Glomerular endothelial cell (primary cell): ENCODE data around the gene GIMAP5. TPM values are rescaled to one million over a fixed set of nuclear protein-coding genes. Genes with fewer than 3 reads are reported as not detected.

Experiments
- DNase-seq: peaks from one replicate; pipeline ENCODE4 v3.0.0-alpha.2; 2011; ENCODE audit warnings: low read depth, low spot score; ENCODE audit errors: extremely low read depth
- total RNA-seq: library from RNA; depleted of rRNA; stranded (reverse); fragments of >200 nt; gene quantifications from 2 replicates; pipeline ENCODE4 v1.2.3, GENCODE V29; 2015

The GIMAP5 gene
- 27.1 and 28.6 TPM in 2 replicates for total RNA-seq

- no peak for DNase-seq
Observed at GRCh38 chr7:150737265-150738055, at the start of gene GIMAP5. Gene GIMAP5, plus strand, starts transcription at chr7:150737418. Its CDS starts 3,467 bp downstream, at chr7:150740885.

DNA sequence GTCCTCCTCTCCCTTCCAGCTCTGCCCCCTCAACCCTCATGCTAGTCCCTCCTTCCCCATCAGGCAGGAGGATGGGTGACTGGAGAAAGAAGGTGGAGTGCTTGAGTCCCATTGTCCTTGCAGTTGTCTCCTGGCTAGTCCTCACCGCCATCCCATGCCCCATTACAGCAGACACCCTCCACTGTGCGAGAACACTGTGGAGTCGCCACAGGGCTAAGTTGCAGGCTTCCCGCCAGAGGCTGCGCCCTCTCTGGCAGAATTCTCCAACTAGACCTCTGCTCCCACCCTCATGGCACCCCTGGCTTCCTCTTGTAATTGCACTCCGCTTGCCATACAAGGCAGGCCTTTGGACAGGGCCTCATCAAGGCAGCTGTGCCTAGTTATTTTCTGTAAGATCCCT lies 48.6 kb upstream of the GIMAP5 start:
- DNase-seq: no peak

DNA sequence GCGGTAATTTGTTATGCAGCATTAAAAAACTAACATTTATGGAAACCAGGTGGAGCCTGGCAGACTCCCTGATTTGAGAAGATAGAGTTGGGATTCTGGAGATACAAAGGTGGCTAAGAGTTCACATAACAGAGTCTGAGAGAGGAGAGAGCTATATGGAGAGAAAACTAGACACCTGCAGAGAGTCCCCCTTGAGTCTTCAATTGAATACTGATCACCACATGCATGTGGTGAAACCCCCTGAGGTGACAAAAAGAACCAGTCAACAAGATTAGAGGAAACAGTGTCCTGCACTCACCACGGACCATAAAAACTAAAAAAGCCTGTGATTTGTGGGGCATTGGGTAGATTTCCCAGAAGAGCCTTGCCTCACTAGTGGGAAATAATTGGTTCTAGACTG lies 41.6 kb upstream of the GIMAP5 start:
- no peak for DNase-seq

DNA sequence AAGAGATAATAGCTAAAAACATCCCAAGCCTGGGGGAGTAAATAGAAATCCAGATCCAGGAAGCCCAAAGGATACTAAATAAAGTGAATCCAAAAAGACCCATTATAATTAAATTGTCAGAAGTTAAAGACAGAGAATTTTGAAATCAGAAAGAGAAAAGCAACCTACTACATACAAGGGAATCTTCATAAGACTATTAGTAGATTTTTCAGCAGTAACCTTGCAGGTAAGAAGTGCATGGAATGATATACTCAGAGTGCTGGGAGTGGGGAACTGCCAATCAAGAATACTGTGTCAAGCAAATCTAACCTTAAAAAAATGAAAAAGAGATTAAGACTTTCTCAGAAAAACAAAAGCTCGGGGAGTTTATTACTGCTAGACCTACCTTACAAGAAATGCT lies 34.0 kb upstream of the GIMAP5 start:
- DNase-seq: no peak

GRCh38 chr7:150715293-150715692 lies 21.9 kb upstream of the GIMAP5 start:
- no peak for DNase-seq

DNA sequence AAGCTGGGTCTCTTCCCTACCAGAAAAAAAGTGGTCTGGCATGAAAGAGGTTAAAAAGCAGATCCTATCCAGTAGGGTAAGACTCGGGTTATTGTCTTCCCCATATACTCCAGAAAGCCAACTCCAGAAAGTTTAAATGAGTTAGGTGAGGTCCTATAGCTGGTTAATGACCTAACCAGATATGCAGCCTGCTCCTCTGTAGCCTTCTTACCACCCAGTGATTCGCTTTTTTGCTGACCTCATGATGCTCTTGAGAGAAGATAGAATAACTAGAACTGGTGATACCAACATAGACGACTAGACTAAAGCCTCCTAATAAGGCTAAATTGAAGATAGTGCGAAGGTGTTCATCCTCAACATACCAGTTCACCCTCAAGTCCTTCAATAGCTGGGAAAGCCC lies 21.5 kb upstream of the GIMAP5 start:
- no peak for DNase-seq

DNA sequence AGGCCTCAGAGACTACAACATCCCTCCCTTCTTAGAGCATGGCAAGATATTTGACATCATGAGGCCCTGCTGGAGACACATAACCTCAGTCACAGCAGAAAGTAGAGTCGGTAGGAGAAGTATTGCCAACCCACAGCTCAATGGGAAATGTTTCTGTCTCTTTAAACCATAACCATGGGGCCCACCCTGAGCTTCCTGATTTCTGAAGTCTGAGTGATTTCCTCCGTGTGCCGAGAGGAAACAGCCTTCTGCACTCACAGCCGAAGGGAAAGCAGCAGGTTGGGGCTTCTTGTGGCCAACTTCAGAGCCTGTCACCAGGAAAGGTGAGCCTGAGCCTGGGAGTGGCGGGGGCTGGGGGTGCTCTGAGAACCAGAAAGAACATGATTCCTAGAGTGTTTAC lies 20.9 kb upstream of the GIMAP5 start, which contains the start of gene GIMAP1:
Gene GIMAP1, plus strand, starts transcription at position 246 of the 400 bp plus-strand sequence. CDS start 2,435 bp downstream, outside the sequence.
- no peak for DNase-seq

GRCh38 chr7:150716939-150717338 lies 20.3 kb upstream of the GIMAP5 start:
- DNase-seq: no peak

GRCh38 chr7:150717814-150718420 lies 19.3 kb upstream of the GIMAP5 start:
- no peak for DNase-seq

DNA sequence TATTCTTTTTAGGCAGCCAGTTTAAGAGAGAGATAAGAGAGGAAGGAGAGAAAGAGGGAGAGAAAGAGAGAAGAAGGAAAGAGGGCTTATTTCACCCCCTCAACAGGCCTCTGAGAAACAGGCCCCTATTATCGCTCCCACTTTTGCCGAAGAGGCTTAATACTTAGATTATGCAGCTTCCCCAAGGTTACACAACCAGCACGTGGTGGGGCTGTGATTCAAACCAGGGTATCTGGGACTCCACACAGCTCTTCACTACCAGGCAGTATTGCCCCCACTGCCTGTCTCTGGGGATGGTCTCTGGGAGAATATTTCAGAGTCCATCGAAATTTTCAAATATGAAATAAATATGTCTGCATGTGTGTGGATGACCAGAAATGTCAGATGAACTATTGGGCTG lies 17.8 kb upstream of the GIMAP5 start:
- DNase-seq: no peak

GRCh38 chr7:150719960-150720891 lies 17.0 kb upstream of the GIMAP5 start:
- DNase-seq: no peak

GRCh38 chr7:150721970-150722373 lies 15.2 kb upstream of the GIMAP5 start:
- DNase-seq: no peak

DNA sequence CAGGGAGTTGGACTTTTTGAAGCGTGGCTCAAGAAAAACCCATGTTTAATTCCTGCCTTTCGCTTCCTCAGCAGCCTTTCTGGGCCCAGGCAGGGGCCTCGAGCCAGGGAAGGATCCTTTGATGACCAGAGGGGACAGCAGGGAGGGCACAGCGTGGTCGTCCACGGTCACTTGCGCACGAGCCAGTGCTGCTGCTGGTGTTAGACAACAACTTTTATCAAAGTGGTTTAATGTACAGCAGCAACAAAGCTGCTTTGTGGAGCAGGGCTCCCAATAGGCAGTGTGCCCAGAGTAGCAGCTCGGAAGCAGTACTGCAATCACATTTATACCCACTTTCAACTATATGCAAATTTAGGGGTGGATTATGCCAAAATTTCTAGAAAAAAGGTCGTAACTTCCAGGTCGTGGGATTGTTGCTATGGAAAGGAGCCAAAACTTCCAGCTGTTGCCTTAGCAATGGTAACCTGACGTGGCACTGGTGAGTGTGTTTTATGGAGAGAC lies 14.7 kb upstream of the GIMAP5 start:
- no peak for DNase-seq

- no peak for DNase-seq
Observed at GRCh38 chr7:150723467-150723866, 13.8 kb upstream of the GIMAP5 start.

DNA sequence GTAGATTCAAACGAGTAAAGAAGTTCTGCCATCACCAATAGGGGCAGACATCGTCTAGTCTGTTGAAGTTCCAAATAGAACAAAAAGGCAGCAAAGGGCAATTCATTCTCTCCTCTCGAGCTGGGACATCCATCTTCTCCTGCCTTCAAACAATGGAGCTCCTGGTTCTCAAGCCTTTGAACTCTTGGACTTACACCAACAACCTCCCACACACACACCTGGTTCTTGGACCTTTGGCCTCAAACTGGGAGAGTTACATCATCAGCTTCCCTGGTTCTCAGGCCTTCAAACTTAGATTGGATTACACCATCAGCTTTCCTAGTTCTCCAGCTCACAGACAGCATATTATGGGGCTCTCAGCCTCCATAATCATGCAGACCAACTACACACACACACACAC lies 9.8 kb upstream of the GIMAP5 start:
- no peak for DNase-seq

GRCh38 chr7:150728011-150728410 lies 9.2 kb upstream of the GIMAP5 start:
- no peak for DNase-seq

GRCh38 chr7:150728609-150729008 lies 8.6 kb upstream of the GIMAP5 start:
- DNase-seq: no peak

- DNase-seq: no peak
Observed at GRCh38 chr7:150731916-150732315, 5.3 kb upstream of the GIMAP5 start.

GRCh38 chr7:150732786-150733481 lies 4.3 kb upstream of the GIMAP5 start:
- no peak for DNase-seq

DNA sequence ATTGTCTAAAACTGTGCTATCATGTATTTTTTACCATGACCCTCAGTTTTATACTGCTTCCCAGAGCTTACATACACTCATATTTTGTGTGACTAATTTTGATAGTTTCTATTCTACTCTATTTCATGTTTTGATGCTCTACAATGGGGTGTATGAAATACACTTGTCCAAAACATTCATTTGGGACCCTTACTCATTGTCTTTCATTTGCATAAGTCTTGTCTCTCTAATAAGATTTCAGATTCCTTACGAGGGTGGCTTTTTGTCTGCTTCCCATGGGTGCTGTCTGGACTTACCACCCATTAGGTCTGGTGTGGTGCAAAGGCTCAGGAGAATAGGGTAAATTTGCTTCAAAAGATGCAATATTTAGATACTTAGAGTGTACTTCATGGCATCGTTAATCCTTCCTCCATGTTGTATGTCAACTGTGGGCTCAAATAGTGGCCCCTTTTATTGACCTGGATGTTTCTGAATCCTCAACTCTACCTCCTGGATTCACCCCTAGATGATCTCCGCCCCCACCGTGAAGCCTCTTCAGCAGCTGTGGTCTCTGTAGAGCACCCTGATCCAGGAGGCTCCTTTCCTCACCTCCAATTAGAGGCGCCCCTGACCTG lies 3.6 kb upstream of the GIMAP5 start:
- DNase-seq: no peak
